K562 (cell line): Measurements from ENCODE around the gene OR7E24. TPM values are rescaled to one million over a fixed set of nuclear protein-coding genes. Genes with fewer than 3 reads are reported as not detected.

Experiments used
- ATAC-seq: fragments of 200-7000 bp; cut with Tn5 transposase; 3 replicates; pipeline ENCODE4 v1.9.1; 2020; ENCODE audit warnings: moderate library complexity
- BruUV-seq: library from RNA; stranded (reverse); fragments of 400-500 nt; replicated peaks from 2 replicates; lab custom pipeline; 2021; lab: Mats Ljungman, UMichigan
- CTCF ChIA-PET: fragments of 300-600 bp; formaldehyde crosslinking; extraction: SDS; loops from one replicate; lab custom pipeline; 2021; ENCODE audit warnings: low intra/inter-chr PET ratio; lab: Yijun Ruan, JAX
- POLR2A ChIA-PET: fragments of 300-600, 350-650 bp; sonication (Branson Sonifier 250); formaldehyde crosslinking; extraction: SDS; loops from one replicate; lab custom pipeline; 2021; ENCODE audit warnings: antibody characterized with exemption, inconsistent platforms; lab: Yijun Ruan, JAX
- DNase-seq, 4 experiments: peaks; one replicate each; pipeline versions ENCODE4 v3.0.0 to v3.0.0-alpha.2; 2011 to 2018; ENCODE audit warnings: low spot score in 3 of 4, mixed read lengths in 3 of 4; ENCODE audit errors: extremely low read depth in 1 of 4
- FAIRE-seq: peaks from 2 replicates; lab custom pipeline; 2011; peaks lifted over from hg19 to GRCh38; lab: Jason Lieb, UNC
- H2AFZ ChIP-seq: 2 replicates; pipeline ENCODE4 v1.6.0; 2011; ENCODE audit warnings: low read depth, low read length, control low read depth, inconsistent platforms
- H3K27ac ChIP-seq: fragments of 200-600 bp; 3 replicates; pipeline ENCODE4 v1.8.0; 2011; ENCODE audit warnings: low read depth, mild to moderate bottlenecking, control low read depth, inconsistent platforms, low read length, moderate library complexity, mixed read lengths; ENCODE audit errors: extremely low read depth
- H3K27me3 ChIP-seq, 2 experiments: fragments of 300-600 bp in 1 of 2; 2 replicates in 1 of 2; 3 replicates in 1 of 2; pipeline versions ENCODE4 v1.6.0 to v1.8.0; 2011; ENCODE audit warnings: inconsistent platforms in 2 of 2, low read length in 2 of 2, mild to moderate bottlenecking in 1 of 2, mixed read lengths in 1 of 2, moderate library complexity in 1 of 2; ENCODE audit not compliant: control insufficient read depth in 2 of 2, insufficient read depth in 2 of 2
- H3K36me3 ChIP-seq: fragments of 300-600 bp; 3 replicates; pipeline ENCODE4 v1.8.0; 2011; ENCODE audit warnings: mild to moderate bottlenecking, low read length, inconsistent platforms; ENCODE audit not compliant: control insufficient read depth, insufficient read depth
- H3K4me1 ChIP-seq, 2 experiments: fragments of 200-600 bp in 1 of 2; replicated peaks in 1 of 2; 2 replicates in 1 of 2; 3 replicates in 1 of 2; pipeline versions ENCODE4 v1.5.1 to v1.8.0; 2011; ENCODE audit warnings: inconsistent platforms in 2 of 2, low read length in 2 of 2, mild to moderate bottlenecking in 1 of 2, mixed read lengths in 1 of 2, moderate library complexity in 1 of 2; ENCODE audit not compliant: control insufficient read depth in 2 of 2, insufficient read depth in 2 of 2
- H3K4me2 ChIP-seq: 2 replicates; pipeline ENCODE4 v1.6.1; 2011; ENCODE audit warnings: low read length, control low read depth, inconsistent platforms, mixed read lengths; ENCODE audit not compliant: insufficient read depth
- H3K4me3 ChIP-seq: fragments of 200-600 bp; sonication (generic), shearing (Covaris generic); 2 replicates; pipeline ENCODE4 v1.5.1; 2016; ENCODE audit warnings: control low read depth, inconsistent platforms
- H3K79me2 ChIP-seq: fragments of 200-600 bp; 3 replicates; pipeline ENCODE4 v1.8.0; 2011; ENCODE audit warnings: low read length, inconsistent platforms; ENCODE audit not compliant: control insufficient read depth, insufficient read depth
- H3K9ac ChIP-seq, 2 experiments: 2 replicates each; pipeline versions ENCODE4 v1.6.0 to v1.6.1; 2011; ENCODE audit warnings: low read depth in 2 of 2, low read length in 2 of 2, control low read depth in 1 of 2, inconsistent platforms in 1 of 2, mild to moderate bottlenecking in 1 of 2, mixed read lengths in 1 of 2; ENCODE audit not compliant: insufficient read depth in 1 of 2
- H3K9me1 ChIP-seq: one replicate; pipeline ENCODE4 v1.6.0; 2011; ENCODE audit warnings: inconsistent platforms, mild to moderate bottlenecking, low read length, moderate library complexity; ENCODE audit not compliant: control insufficient read depth, insufficient read depth
- H3K9me3 ChIP-seq: replicated peaks from 2 replicates; pipeline ENCODE4 v1.5.1; 2011; ENCODE audit warnings: low read depth, low read length, inconsistent platforms; ENCODE audit not compliant: control insufficient read depth, insufficient read depth
- H4K20me1 ChIP-seq: replicated peaks from 2 replicates; pipeline ENCODE4 v1.6.1; 2011; ENCODE audit warnings: low read length, inconsistent platforms, mixed read lengths; ENCODE audit not compliant: control insufficient read depth, insufficient read depth
- ERF ChIP-seq: fragments of 450-650 bp; formaldehyde crosslinking; IDR thresholded peaks from 2 replicates; pipeline ENCODE4 v1.4.0; 2020; ENCODE audit warnings: mild to moderate bottlenecking, mixed read lengths
- KAT7 ChIP-seq: sonication (generic); formaldehyde crosslinking; IDR thresholded peaks from 2 replicates; pipeline ENCODE4 v1.8.0; 2022; ENCODE audit warnings: missing genetic modification reagents, mild to moderate bottlenecking, borderline replicate concordance
- MEF2D ChIP-seq: conservative IDR thresholded peaks from 2 replicates; pipeline ENCODE4 v1.6.1; 2016; ENCODE audit warnings: low read depth, missing genetic modification characterization, missing compliant biosample characterization
- NFATC3 ChIP-seq: fragments of 450-650 bp; IDR thresholded peaks from 2 replicates; pipeline ENCODE4 v1.6.1; 2017; ENCODE audit warnings: mild to moderate bottlenecking
- RAD21 ChIP-seq, 2 experiments: fragments of 250-450 bp in 1 of 2; fragments of 450-650 bp in 1 of 2; sonication (Bioruptor Pico) in 1 of 2; formaldehyde crosslinking in 1 of 2; IDR thresholded peaks in 1 of 2; conservative IDR thresholded peaks in 1 of 2; 2 replicates each; pipeline versions ENCODE4 v1.4.0 to v1.8.0; 2020 to 2022; ENCODE audit warnings: mild to moderate bottlenecking in 2 of 2, moderate library complexity in 1 of 2
- RBFOX2 ChIP-seq: fragments of 200-400 bp; formaldehyde crosslinking; IDR thresholded peaks from 2 replicates; pipeline ENCODE4 v1.6.1; 2017; ENCODE audit warnings: low read depth, mild to moderate bottlenecking, low read length, moderate library complexity
- RBM14 ChIP-seq: fragments of 200-400 bp; formaldehyde crosslinking; IDR thresholded peaks from 2 replicates; pipeline ENCODE4 v1.6.1; 2018; ENCODE audit warnings: low read depth, mild to moderate bottlenecking, low read length, moderate library complexity, borderline replicate concordance; ENCODE audit not compliant: insufficient read depth
- RBM39 ChIP-seq: fragments of 200-400 bp; formaldehyde crosslinking; optimal IDR thresholded peaks from 2 replicates; pipeline ENCODE3; 2018; ENCODE audit warnings: low read depth, low read length
- TARDBP ChIP-seq: fragments of 450-650 bp; IDR thresholded peaks from 2 replicates; pipeline ENCODE4 v1.6.1; 2016
- ZNF12 ChIP-seq: sonication (generic); formaldehyde crosslinking; IDR thresholded peaks from 2 replicates; pipeline ENCODE4 v1.4.0; 2020; ENCODE audit warnings: mild to moderate bottlenecking, missing genetic modification reagents
- ZNF444 ChIP-seq: fragments of 250-450 bp; sonication (Bioruptor Pico); IDR thresholded peaks from 2 replicates; pipeline ENCODE4 v1.4.0; 2020; ENCODE audit warnings: mild to moderate bottlenecking, moderate library complexity
- ZNF584 ChIP-seq: fragments of 200-800 bp; sonication (Bioruptor generic); IDR thresholded peaks from 2 replicates; pipeline ENCODE4 v1.6.1; 2016; ENCODE audit warnings: low read depth, mild to moderate bottlenecking, missing genetic modification characterization, missing compliant biosample characterization
- WGBS: fragments of 100-300 bp; shearing (Covaris generic); methylation state at CpG from one replicate; pipeline ENCODE4 v1.1.6; 2016; ENCODE audit warnings: low coverage, mixed read lengths; ENCODE audit not compliant: insufficient coverage; ENCODE audit errors: missing lambda C conversion rate; 5-methylcytosine and 5-hydroxymethylcytosine counted together
- in situ Hi-C: fragments of 300-500 bp; cut with MboI; formaldehyde crosslinking; loops from 4 replicates; pipeline ENCODE4 v1.15.0; 2018; ENCODE audit warnings: inconsistent platforms, mixed read lengths
- intact Hi-C: fragments of 100-400 bp; cut with micrococcal nuclease; formaldehyde crosslinking; loops from 2 replicates; pipeline ENCODE4 v1.14.2; 2022
- polyA plus RNA-seq, 8 experiments: library from polyadenylated mRNA; depleted of rRNA in 4 of 8; stranded (reverse) in 5 of 8; unstranded in 3 of 8; fragments of >200 nt; fragmentation: Nextera tagmentation in 2 of 8; fragmentation: Illumina TruSeq in 1 of 8; extraction: Ambion mirVana in 2 of 8; extraction: Trizol in 1 of 8; gene quantifications; 2 replicates each; pipeline versions ENCODE4 v1.2.1 to v1.2.3, GENCODE V29; 2011 to 2014; ENCODE audit warnings: inconsistent platforms in 1 of 8, missing spikeins in 1 of 8
- total RNA-seq, 7 experiments: library from RNA; depleted of rRNA in 6 of 7; stranded (reverse); fragments of >200 nt in 6 of 7; fragmentation: Illumina TruSeq in 2 of 7; extraction: Trizol in 2 of 7; gene quantifications; 2 replicates each; pipeline versions ENCODE4 v1.2.1 to v1.2.3, GENCODE V29; 2011 to 2021; ENCODE audit warnings: low replicate concordance in 1 of 7
- TF ChIP-seq, protein P1 (sequence below): fragments of 450-650 bp; IDR thresholded peaks from 2 replicates; pipeline ENCODE4 v1.6.1; 2017; ENCODE audit warnings: mild to moderate bottlenecking, moderate library complexity
- TF ChIP-seq, protein P2 (sequence below): sonication (generic); formaldehyde crosslinking; IDR thresholded peaks from 2 replicates; pipeline ENCODE4 v1.5.0; 2020; ENCODE audit warnings: missing genetic modification reagents

Gene OR7E24
- total and polyA plus RNA-seq, 9 of the 15 experiments (the other 6 are each of a cell fraction or from before 2014, with no cell fraction given), result not detected

DNA sequence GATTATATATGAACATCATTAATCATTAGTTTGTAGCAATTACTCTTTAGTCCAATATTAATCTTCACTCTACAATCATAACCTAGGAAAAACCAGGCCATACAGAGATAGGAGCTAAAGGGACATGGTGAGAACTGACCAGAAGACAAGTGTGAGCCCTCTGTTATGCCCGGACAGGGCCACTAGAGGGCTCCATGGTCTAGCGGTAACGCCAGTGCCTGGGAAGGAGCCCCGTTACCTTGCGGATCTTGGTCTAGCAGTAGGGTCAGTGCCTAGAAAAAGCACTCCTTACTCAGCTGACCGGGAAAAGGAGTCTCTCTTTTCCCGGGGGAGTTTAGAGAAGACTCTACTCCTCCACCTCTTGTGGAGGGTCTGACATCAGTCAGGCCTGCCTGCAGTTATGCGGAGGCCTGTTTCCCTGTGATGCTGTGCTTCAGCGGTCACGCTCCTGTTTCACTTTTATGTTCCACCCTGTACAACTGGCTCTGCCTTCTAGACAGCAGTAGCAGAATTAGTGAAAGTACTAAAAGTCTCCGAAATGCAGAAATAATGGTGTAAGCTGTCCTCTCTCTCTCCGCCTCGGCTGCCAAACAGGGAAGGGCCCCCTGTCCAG, 45.1 kb upstream of the OR7E24 start (continued):
- peak; percentile 67 to 92 for TF ChIP-seq RAD21 (CRISPR knock-in tag; conservative IDR thresholded peaks at IDR 0.05 in 1 of 2, IDR thresholded peaks at IDR 0.05 in 1 of 2)

DNA sequence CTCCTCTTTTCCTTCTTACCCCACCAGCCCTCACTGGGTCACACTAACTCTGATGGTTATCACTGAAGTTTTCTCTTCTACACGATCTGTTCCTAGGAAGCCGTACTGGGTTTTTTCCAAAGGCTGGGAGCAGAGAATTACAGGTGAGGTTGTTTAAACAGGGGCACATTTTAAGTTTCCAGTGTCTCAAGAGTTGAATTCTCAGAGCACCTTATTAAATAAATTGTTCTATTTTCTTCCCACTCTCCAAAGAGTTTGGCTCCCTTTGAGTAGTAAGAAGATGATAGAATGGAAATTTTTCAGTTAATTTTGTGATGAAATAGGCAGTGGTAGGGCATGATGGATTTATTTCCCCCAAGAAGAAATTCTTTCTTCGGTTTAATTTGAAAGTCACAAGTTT, 31.2 kb upstream of the OR7E24 start, which contains the start of gene OR7D4:
TSS of gene OR7D4 (minus strand) at position 101 of the 400 bp plus-strand sequence. CDS start 4,752 bp downstream, outside the sequence.
- Histone ChIP-seq H3K4me3 (no peak within 1 kb of the TSS), H3K9me3 (no peaks in the 10 kb centered on the region), H4K20me1 (no peaks in the 10 kb centered on the region), H3K4me2 (no peak within 1 kb of the TSS), H3K27ac (no peak within 1 kb of the TSS), H2AFZ (no peak within 1 kb of the TSS), H3K79me2 (no peaks in the 10 kb centered on the region), H3K27me3 (no peaks in the 10 kb centered on the region), H3K9ac (no peak within 1 kb of the TSS), H3K9me1 (no peaks in the 10 kb centered on the region), H3K4me1 (no peaks in the 10 kb centered on the region), H3K36me3 (no peaks in the 10 kb centered on the region)
- TF ChIP-seq ERF (no peak), NFATC3 (no peak), MEF2D (tag) (no peak), RBFOX2 (no peak), RBM39 (no peak), RBM14 (no peak), ZNF584 (no peak), TARDBP (no peak), ZNF444 (CRISPR knock-in tag) (no peak), KAT7 (CRISPR knock-in tag) (no peak), ZNF12 (CRISPR knock-in tag) (no peak)
- TF ChIP-seq, protein P1, sequence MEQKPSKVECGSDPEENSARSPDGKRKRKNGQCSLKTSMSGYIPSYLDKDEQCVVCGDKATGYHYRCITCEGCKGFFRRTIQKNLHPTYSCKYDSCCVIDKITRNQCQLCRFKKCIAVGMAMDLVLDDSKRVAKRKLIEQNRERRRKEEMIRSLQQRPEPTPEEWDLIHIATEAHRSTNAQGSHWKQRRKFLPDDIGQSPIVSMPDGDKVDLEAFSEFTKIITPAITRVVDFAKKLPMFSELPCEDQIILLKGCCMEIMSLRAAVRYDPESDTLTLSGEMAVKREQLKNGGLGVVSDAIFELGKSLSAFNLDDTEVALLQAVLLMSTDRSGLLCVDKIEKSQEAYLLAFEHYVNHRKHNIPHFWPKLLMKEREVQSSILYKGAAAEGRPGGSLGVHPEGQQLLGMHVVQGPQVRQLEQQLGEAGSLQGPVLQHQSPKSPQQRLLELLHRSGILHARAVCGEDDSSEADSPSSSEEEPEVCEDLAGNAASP, result no peak
- TF ChIP-seq, protein P2, sequence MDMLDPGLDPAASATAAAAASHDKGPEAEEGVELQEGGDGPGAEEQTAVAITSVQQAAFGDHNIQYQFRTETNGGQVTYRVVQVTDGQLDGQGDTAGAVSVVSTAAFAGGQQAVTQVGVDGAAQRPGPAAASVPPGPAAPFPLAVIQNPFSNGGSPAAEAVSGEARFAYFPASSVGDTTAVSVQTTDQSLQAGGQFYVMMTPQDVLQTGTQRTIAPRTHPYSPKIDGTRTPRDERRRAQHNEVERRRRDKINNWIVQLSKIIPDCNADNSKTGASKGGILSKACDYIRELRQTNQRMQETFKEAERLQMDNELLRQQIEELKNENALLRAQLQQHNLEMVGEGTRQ (CRISPR knock-in tag), result no peak
- in situ Hi-C loops, result no loop called here
- ATAC-seq, result no peak
- no TSS peak for BruUV-seq
- CTCF ChIA-PET, result no interaction called here
- no peak for DNase-seq
- intact Hi-C loops, result no loop called here
- POLR2A ChIA-PET, result no interaction called here
- FAIRE-seq, result no peak
- WGBS, result 0% methylated on average over 3 of the region's 3 CpGs
